Thyroid gland (tissue), 4 donors: ENCODE data around the gene NPAS1.

Source experiments
- POLR2A ChIP-seq, 2 donors: fragments of 450-650 bp; IDR thresholded peaks; one replicate each; pipeline ENCODE4 v1.6.1; 2017; ENCODE audit warnings: antibody characterized with exemption in 2 of 2, mild to moderate bottlenecking in 2 of 2, moderate library complexity in 1 of 2
- TF ChIP-seq, protein P1 (sequence below), 6 experiments: fragments of 200-600 bp in 3 of 6; fragments of 450-650 bp in 3 of 6; sonication (generic) in 3 of 6; IDR thresholded peaks; one replicate each; pipeline ENCODE4 v1.5.1; 2016 to 2019; ENCODE audit warnings: antibody characterized with exemption in 6 of 6, mild to moderate bottlenecking in 2 of 6, inconsistent platforms in 1 of 6, moderate library complexity in 1 of 6

DNA sequence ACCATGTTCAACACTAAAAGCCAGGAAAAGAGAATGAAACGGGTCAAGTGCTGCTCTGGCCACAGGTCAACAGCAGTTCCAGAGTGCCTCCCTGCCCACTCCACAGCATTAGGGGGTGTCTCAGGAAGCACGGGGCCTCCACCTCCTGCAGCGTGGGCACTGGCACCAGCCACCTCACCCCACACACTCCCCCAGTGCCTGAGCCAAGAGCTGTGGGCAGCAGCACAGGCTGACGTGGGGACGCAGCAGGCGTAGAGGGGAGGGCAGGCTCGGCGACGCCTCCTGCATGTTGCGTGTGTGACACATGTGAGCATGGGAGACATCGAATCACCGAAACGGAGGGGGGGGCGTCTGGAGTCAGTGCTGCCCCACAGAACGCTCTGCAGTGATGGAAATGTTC, 50.2 kb downstream of the NPAS1 start:
- TF ChIP-seq, protein P1, sequence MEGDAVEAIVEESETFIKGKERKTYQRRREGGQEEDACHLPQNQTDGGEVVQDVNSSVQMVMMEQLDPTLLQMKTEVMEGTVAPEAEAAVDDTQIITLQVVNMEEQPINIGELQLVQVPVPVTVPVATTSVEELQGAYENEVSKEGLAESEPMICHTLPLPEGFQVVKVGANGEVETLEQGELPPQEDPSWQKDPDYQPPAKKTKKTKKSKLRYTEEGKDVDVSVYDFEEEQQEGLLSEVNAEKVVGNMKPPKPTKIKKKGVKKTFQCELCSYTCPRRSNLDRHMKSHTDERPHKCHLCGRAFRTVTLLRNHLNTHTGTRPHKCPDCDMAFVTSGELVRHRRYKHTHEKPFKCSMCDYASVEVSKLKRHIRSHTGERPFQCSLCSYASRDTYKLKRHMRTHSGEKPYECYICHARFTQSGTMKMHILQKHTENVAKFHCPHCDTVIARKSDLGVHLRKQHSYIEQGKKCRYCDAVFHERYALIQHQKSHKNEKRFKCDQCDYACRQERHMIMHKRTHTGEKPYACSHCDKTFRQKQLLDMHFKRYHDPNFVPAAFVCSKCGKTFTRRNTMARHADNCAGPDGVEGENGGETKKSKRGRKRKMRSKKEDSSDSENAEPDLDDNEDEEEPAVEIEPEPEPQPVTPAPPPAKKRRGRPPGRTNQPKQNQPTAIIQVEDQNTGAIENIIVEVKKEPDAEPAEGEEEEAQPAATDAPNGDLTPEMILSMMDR (IDR thresholded peaks at IDR 0.05): no peak
- no peak for TF ChIP-seq POLR2A (IDR thresholded peaks at IDR 0.05)
